Measurements from ENCODE around the gene MANF.

MANF gene

DNA sequence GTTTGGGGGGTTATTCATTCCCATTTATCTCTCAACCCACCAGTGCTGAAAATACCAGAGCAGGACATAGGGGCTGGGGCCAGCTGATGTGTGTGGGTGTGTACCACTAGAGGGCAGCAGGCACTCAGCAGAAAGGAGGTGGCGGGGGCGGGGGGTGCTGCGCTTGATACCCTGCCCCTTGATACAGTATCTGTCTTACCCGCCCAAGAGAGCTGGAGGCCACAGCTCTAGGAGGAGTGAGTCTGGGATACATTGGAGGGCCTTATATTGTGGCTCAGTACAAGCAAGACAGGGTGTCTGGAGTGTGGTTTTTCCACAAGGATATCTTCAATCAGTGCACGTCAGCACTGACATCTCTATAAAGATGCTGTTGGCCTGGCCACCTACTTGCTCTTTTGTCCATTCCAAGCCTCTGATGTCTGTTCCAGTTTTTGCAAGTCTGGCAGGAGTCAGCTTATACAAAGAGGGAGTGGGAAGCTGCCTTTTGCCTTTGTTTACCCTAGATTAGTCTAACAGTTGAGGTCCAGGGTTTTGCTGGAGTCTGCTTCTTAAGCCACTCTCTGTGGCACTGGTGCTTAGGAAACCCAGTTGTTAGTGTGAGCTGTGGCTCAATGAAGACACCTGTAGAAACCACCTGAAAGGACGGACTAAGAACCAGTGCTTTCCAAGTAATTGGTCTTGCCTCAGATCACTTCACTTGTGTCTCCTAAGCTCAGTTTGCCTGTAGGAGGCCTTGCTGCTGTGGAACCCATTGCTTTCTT, 4.5 kb downstream of the MANF start:
- DNase-seq (ENCODE audit: low read depth in 2 of 3, low spot score in 1 of 3), result peak in 2 of 3 donors; percentile 35 to 40

DNA sequence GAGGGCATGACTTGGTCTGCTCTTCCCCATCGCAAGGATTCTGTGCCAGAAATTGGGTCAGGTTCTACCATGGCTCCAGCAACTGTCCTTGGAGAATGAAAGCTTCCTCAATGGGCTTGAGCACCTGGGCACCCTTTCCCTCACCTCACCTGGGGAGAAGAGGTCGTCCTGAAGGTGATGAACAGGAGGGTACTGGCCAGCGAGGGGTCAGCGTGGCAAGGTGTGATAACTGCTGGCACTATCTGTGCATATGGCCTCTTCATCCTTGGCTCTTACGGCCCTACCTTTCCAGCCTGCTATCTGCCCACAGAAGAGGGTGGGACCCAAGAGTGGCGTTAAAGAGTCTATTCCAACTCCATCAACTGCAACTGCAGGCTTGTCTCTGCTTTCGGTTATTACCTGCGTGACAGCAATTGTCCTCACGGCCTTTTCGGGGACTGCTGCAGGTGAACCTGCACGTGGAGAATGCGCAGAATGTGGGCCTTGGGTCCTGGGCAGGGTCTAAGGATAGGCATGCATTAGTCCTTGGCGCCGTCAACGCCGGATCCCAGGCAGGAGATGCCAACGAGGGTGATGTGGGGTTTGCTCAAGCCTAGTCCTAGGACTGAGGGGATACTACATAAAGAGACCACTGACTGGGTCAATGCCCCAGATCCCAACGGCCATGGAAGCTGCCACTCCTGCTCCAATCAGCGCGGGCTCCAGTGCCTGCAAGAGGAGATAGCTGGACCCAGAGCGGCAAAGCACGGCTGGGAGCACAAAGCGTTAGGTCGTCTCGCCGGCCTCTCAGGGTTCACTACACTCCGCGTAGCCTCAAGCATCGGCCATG, 5.4 kb downstream of the MANF start:
- DNase-seq (ENCODE audit: low read depth in 2 of 3, low spot score in 1 of 3), result no peak

GRCh38 chr3:51391075-51391565, 6.0 kb downstream of the MANF start, which contains the start of gene RBM15B:
Gene RBM15B, plus strand, starts transcription at chr3:51391285. Its CDS starts 115 bp downstream, at chr3:51391400.
- peak; percentile 93 to 97 (median 95) for DNase-seq (ENCODE audit: low read depth in 2 of 3, low spot score in 1 of 3)

DNA sequence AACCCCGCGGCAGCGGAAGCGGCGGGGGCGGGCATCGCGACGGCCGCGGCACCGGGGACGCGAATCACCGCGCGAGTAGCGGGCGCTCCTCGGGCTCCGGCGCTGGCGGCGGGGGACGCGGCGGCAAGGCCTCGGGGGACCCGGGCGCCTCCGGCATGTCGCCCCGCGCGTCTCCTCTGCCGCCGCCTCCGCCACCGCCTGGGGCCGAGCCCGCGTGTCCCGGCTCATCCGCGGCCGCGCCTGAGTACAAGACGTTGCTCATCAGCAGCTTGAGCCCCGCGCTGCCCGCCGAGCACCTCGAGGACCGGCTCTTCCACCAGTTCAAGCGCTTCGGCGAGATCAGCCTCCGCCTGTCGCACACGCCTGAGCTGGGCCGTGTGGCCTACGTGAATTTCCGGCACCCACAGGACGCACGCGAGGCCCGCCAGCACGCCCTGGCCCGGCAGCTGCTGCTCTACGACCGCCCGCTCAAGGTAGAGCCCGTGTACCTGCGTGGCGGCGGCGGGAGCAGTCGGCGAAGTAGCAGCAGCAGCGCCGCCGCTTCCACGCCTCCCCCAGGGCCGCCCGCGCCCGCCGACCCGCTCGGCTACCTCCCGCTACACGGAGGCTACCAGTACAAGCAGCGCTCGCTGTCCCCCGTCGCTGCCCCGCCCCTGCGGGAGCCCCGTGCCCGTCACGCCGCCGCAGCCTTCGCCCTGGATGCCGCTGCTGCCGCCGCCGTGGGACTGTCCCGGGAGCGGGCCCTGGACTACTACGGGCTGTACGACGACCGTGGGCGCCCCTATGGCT, 6.7 kb downstream of the MANF start:
- no peak for DNase-seq (ENCODE audit: low read depth in 2 of 3, low spot score in 1 of 3)

GRCh38 chr3:51392355-51393133, 7.5 kb downstream of the MANF start:
- DNase-seq (ENCODE audit: low read depth in 2 of 3, low spot score in 1 of 3), result no peak

DNA sequence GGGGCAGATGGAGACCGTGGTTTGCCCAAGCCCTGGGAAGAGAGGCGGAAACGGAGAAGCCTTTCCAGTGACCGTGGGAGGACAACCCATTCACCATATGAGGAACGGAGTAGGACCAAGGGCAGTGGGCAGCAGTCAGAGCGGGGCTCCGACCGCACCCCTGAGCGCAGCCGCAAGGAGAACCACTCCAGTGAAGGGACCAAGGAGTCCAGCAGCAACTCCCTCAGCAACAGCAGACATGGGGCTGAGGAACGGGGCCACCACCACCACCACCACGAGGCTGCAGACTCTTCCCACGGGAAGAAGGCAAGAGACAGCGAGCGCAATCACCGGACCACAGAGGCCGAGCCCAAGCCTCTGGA, 8.0 kb downstream of the MANF start:
- no peak for DNase-seq (ENCODE audit: low read depth in 2 of 3, low spot score in 1 of 3)

- no peak for DNase-seq (ENCODE audit: low read depth in 2 of 3, low spot score in 1 of 3)
These were observed 8.5 kb downstream of the MANF start for GRCh38 chr3:51393564-51393963.

GRCh38 chr3:51394541-51394940, 9.4 kb downstream of the MANF start:
- no peak for DNase-seq (ENCODE audit: low read depth in 2 of 3, low spot score in 1 of 3)

GRCh38 chr3:51395493-51396213, 10.6 kb downstream of the MANF start:
- DNase-seq (ENCODE audit: low read depth in 2 of 3, low spot score in 1 of 3), result no peak

GRCh38 chr3:51396401-51396800, 11.3 kb downstream of the MANF start:
- no peak for DNase-seq (ENCODE audit: low read depth in 2 of 3, low spot score in 1 of 3)

DNA sequence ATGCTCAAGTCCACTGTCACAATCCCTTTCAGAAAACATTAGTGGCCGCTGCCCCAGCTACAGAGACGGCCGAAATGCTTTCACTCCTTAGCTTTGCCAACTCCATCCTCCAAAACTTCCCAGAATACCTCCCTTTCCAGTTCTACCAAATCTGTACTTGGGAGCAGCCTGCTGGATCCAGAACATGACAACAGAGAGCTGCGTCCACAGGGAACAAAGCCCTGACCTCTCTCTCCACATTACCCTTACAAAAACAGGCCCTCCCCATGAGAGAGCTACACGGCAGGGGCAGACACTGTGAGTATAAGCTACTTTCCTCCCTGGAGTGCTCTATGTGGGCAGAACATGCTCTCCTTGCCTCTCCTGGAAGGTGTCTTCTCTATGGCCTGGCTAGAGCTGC, 12.3 kb downstream of the MANF start:
- DNase-seq (ENCODE audit: low read depth in 2 of 3, low spot score in 1 of 3), result no peak

DNA sequence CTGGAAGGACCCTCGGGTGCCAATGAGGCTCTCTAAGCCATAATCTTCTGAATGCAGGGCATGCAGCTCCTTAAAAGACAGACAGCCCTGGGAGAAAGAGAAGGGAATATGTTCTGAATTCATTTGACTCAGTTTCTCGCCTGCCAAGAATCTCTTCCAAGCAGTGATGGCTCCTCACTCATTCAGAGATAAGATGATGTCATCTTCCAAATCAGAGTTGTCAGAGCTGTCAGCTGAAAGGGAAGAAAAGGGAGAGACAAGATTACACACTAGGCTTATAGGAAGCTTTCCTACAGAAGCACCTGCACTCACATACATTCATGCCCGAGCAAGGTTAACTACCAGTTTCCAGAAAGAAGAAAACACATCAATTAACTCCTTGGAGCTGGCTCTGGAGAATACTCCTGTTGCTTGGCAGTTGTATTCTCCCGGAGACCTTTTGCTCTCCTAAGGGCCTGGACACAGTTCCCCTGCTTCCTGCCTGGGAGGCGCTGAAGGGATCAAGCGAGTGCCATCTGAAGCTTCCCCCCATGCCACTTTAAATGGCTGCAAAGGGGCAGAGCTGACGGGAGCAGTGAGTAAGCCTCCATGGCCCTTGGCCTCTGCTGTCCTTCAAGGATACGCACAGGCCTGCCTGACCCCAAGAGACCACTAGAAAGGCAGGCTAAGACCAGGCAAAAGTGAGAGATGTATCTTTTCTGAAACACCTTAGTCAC, 13.7 kb downstream of the MANF start:
- no peak for DNase-seq (ENCODE audit: low read depth in 2 of 3, low spot score in 1 of 3)

DNA sequence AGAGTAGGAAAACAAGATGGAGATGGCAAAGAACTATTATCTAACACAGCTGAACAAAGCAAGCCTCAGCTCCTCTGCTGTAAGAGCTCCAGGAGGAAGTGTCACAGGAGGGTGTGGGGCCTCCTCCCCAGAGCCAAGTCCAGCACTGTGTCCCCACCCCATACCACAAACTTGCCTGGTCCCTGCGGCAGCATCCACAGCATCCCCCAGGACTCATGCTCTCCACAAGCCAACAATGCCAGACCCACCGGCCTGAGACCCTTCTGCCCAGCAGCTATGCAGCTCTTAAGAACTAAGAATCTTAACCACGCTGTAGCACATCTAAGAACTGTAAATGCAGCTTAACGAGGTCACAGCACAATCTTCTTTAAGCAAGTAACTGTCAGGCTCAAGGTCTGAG, 15.1 kb downstream of the MANF start:
- no peak for DNase-seq (ENCODE audit: low read depth in 2 of 3, low spot score in 1 of 3)

- no peak for DNase-seq (ENCODE audit: low read depth in 2 of 3, low spot score in 1 of 3)
These were observed 16.6 kb downstream of the MANF start for GRCh38 chr3:51401735-51402134.

GRCh38 chr3:51403675-51404074, 18.6 kb downstream of the MANF start:
- DNase-seq (ENCODE audit: low read depth in 2 of 3, low spot score in 1 of 3), result no peak

DNA sequence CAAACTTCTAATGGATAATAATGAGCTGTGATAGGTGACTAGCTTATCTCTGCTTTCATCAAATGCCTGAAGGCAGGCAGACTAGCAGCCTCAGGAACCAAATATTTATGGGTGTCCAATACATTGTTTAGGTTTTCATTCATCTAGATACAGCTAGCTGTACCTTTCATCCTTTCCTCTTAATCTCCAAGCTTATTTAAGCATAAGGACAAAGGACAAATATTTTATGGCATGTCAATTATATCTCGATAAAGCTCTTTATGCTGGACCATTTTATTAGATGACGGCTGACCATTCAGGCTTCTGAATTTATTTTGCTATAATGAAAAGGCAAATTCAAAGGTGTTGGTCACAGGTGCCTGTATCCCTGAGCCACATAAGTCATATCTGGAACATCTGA, 22.9 kb downstream of the MANF start:
- no peak for DNase-seq (ENCODE audit: low read depth in 2 of 3, low spot score in 1 of 3)

DNA sequence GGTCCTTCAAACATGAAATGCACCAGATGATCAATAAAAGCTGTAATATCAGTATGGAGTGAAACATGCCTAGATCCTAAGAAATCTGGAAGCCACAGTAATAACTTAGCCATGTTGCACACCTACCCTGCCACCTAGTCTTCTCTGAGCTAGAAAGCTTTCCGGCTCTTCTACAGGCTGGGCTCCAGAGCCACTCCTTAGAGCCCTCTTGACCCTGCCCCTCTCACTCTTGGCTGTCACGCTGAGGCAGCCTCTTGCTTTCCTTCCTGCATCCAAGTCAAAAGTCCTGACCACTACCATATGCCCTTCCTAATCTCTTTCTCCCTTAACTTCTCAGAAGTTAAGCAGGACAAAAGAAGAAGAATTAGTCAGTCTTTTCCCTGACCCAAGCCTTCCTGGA, 23.7 kb downstream of the MANF start:
- no peak for DNase-seq (ENCODE audit: low read depth in 2 of 3, low spot score in 1 of 3)

GRCh38 chr3:51422211-51422610, 37.1 kb downstream of the MANF start:
- no peak for DNase-seq (ENCODE audit: low read depth in 2 of 3, low spot score in 1 of 3)

DNA sequence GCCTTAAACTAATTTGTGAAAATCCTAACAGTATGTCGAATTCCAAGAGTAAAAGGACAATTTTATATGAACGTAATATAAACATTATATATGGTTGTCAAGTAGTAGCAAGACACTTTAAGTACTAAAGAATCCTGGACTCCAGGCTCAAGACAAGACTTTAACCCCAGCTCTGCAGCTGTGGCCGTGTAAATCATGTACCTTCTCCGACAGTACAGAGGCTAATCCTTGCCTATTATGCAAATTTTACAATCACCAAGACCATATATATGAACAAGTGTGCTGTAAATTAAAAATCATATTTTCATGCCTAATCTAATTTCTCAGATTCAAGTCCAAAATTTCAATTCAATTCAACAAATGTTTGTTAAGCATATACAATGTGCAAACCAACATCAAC, 41.8 kb downstream of the MANF start:
- no peak for DNase-seq (ENCODE audit: low read depth in 2 of 3, low spot score in 1 of 3)

Measured in stimulated activated CD4-positive, alpha-beta T cell treated with anti-CD3 and anti-CD28 coated beads, Interleukin-12 subunit alpha, Interleukin-12 subunit beta, amount 100 ng/mL, for 48 hours (primary cell).